Lower leg skin (tissue), 3 donors: ENCODE results near the gene ANKDD1B.

Source experiments
- POLR2A ChIP-seq, 2 donors: fragments of 450-650 bp; IDR thresholded peaks; one replicate each; pipeline ENCODE4 v1.6.1; 2016 to 2017; ENCODE audit warnings: antibody characterized with exemption in 2 of 2, mild to moderate bottlenecking in 1 of 2, moderate library complexity in 1 of 2
- TF ChIP-seq, protein P1 (sequence below), 3 donors: fragments of 450-650 bp; IDR thresholded peaks; one replicate each; pipeline ENCODE4 v1.5.1; 2016; ENCODE audit warnings: antibody characterized with exemption in 3 of 3, mild to moderate bottlenecking in 3 of 3, moderate library complexity in 2 of 3

DNA sequence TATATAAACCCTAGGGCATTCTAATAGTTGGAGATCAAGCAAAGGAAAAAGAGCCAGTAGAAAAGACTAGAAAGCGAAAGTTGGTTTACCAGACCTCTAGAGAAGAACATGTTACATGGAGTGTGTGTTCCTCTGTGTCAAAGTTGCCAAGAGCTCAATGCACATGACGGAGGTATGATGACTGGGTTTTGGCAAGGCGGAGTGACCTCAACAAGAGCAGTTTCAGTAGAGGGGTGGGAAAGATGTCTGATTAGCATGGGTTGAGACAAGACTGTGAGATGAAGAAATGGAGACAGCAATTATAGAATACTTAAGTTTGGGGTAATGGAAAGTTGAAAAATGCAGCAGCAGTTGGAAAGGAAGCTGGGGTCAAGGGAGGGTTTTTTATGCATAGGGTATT lies 1.6 kb downstream of the ANKDD1B start:
- TF ChIP-seq, protein P1, sequence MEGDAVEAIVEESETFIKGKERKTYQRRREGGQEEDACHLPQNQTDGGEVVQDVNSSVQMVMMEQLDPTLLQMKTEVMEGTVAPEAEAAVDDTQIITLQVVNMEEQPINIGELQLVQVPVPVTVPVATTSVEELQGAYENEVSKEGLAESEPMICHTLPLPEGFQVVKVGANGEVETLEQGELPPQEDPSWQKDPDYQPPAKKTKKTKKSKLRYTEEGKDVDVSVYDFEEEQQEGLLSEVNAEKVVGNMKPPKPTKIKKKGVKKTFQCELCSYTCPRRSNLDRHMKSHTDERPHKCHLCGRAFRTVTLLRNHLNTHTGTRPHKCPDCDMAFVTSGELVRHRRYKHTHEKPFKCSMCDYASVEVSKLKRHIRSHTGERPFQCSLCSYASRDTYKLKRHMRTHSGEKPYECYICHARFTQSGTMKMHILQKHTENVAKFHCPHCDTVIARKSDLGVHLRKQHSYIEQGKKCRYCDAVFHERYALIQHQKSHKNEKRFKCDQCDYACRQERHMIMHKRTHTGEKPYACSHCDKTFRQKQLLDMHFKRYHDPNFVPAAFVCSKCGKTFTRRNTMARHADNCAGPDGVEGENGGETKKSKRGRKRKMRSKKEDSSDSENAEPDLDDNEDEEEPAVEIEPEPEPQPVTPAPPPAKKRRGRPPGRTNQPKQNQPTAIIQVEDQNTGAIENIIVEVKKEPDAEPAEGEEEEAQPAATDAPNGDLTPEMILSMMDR (IDR thresholded peaks at IDR 0.05), result no peak
- no peak for TF ChIP-seq POLR2A (IDR thresholded peaks at IDR 0.05)
